ENCODE measurements around the gene FAT1.
"Not testable (repeated sequence)": the region's sequence is repeated elsewhere in the genome, so short reads cannot be mapped to it uniquely, and the experiment has no call there.

The FAT1 gene

DNA sequence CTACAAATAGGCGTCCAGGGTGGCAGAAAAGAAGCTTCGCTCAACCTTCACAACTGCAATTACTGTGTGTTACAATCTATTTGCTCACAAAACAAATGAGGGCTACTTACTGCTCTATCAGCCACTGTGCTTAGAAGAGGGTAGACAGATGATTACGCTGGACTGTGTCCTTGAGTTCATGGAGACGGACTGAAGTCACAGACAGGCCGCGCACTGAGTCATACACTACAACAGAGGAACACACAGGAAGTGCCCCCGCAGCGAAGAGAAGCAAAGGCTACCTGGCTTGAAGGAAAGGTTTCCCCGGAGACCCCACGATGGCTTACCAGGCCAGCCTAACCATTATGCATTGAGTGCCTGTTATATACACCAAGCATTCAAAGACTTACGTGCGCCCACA, 25.6 kb downstream of the FAT1 start:
- DNase-seq (ENCODE audit: low spot score) = no peak

DNA sequence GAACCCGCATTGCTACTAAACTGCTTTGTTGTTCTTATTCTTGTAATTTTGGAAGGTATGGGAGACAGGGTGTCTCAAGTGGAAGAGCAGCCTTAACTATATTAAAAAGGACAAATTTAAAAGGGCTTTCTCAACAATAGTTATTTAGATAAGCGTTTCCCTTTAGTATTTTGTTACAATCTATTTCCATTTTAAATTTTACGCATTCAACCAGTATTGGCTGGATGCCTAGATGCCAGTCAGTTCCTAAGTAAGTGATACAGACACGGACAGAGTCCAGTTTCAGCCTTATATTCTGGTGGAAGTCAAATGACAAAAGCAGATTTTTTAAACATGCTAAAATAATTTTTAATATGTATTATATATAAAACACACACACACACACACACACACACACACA, 28.3 kb downstream of the FAT1 start:
- DNase-seq (ENCODE audit: low spot score) = no peak

DNA sequence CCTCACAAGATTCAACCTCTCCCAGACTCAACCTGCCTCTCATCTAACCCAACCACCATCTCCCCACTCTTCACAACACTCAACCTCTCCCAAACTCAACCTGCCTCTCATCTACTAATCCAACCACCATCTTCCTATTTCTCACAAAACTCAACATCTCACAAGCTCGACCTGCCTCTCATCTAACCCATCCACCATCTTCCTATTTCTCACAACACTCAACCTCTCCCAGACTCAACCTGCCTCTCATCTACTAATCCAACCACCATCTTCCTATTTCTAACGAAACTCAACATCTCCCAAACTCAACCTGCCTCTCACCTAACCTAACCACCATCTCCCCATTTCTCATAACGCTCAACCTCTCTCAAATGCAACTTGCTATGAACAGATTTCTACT, 29.8 kb downstream of the FAT1 start:
- DNase-seq (ENCODE audit: low spot score) = no peak

DNA sequence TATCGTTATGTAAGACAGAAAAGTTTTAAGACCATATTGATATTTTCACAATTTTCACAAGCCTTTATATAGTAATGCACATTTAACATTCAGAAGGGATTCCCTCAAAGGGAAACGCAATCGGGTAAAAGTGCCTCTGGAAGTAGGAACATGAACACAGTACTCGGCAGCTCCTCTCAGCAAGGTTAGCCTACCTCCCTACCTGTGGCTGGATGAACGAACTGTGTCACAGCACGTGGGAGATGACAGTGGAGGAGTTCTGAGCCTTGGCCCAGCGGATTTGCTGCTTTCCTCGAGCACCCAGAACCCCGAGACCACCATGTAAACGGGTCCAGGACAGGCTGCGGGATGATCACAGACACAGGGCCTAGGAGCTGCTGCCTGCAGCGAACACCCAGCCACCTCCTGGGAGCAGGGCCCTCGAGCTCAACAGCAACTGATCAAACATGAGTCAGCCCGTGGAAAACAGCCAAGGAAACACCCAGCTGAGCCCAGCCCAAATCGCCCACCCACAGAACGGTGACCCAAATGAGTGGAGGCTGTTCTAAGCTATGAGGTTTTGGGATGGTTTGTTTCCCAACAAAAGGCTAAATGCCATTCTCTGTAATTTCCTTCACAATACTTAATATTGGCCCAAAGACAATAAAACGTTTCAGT, 30.4 kb downstream of the FAT1 start:
- peak; percentile 92 for DNase-seq (ENCODE audit: low spot score)

DNA sequence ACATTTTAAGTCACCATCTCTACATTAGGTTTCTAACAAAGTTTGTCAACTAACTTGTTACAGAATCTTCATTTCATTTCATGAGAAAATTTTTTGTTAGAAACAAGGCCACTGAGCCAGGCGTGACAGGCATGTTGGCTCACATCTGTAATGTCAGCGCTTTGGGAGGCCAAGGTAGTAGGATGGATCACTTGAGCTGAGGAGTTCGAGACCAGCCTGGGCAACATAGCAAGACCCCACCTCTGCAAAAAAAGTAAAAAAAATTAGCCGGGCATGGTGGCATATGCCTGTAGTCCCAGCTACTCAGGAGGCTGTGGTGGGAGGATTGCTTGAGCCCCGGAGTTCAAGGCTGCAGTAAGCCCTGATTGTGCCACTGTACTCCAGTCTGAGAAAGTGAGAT, 32.3 kb downstream of the FAT1 start:
- no peak for DNase-seq (ENCODE audit: low spot score)

DNA sequence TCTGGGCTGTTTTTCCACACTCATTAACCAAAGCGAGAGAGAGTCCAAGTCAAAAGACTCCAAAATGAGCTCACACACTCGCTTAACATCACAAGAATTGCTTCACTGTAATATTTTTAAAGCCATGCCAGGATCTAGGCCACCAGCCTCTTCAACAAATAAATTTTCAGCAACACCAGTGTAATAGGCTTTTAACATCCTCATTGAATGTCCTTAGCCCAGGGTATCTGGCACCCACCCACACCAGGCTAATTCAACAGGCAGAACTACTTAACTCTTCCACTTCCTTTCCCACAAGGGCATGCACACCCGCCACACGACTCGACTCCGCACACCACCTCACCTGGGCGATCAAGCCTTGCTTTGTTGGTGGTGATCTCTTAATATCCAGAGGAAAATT, 34.2 kb downstream of the FAT1 start:
- DNase-seq (ENCODE audit: low spot score) = no peak

DNA sequence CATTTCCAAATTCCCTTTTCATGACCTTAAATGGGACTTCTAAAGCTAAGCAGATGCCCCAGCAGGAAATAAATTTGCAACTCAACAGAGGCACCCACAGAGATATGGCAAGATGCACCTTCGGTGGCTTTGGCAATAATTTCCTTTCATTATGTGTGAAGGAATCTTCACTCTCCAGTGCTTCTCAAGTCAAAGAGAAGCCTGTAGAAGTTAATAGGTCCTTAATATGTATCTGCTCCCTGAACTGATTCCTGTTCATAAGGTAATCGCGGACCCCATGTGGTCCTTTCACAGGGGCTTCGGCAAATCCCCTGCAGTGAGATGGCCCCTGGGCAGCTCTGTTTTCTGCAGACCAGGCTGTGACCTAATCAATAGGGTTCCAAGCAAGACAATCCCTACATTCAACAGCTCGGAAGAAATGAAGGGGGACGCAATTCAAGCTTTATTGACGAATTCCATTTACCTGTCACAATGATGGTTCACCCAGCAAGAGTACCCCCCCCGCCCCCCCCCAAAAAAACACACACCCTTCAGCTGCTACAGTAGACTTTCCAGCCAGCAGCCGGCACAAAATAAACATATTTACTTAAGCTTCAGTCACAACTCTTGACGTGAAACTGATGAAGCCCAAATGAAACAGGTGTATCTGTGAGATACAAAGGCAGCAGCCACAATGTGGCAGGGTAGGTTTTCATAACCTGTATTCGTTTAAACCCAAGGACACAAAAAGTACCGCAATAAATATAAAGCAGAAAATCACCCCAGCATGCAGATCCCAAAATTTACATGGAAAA, 35.3 kb downstream of the FAT1 start:
- no peak for DNase-seq (ENCODE audit: low spot score)

DNA sequence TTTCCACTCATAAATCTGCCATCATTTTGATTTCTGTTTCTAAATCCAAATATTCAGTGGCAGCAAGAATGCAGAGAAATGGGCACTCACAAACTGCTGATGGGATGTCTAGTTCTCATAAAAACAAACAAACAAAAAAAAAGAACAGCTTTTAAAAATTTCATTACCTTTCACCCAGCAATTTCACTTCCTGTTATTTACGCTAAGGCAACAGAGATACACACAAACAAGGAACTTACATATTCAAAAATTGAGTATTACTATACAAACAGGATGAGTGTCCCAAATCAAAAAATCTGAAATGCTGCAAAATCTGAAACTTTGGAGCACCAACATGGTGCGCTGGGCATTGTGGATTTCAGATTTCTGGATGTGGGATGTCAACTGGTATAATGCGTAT, 36.4 kb downstream of the FAT1 start:
- DNase-seq (ENCODE audit: low spot score) = no peak

DNA sequence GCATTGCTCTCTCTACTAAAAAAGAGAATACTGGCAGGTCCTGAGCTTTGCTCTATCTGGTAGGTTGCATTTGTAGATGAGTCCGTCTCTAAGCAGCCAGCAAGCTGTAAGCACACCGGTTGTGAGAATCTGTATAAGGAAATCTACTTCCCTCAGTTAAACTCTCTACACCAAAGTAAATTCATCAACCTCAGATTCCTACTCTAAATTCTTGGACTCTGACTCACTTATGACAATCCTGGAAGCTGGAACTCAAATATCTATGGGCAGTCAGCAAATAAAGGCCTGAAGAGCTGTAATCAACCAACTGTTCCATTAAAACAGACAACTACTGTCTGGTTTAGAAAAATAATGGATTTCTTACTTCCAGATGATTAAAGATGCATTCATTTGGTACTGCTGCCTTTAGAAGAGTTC, 37.9 kb downstream of the FAT1 start:
- DNase-seq (ENCODE audit: low spot score) = peak; percentile 72

DNA sequence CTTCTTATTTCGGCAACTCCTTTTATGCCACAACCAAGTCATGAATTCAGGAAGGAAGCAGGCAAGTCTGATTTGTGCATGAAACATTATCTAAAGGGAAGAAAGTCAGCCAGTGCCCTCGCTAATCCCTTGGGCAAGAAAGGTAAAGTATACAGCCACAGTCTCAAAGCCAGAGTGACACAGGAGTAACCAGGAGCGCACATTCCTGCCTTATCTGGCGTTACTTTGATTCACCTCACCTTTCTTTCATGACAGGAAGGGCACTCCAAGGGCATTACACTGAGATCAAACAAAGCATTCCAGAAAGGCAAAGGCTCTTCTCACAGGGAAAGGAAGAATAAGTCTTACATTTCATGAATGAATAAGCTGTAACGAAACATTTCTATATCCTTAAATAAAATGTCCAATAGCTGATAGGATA, 38.8 kb downstream of the FAT1 start:
- DNase-seq (ENCODE audit: low spot score) = no peak

DNA sequence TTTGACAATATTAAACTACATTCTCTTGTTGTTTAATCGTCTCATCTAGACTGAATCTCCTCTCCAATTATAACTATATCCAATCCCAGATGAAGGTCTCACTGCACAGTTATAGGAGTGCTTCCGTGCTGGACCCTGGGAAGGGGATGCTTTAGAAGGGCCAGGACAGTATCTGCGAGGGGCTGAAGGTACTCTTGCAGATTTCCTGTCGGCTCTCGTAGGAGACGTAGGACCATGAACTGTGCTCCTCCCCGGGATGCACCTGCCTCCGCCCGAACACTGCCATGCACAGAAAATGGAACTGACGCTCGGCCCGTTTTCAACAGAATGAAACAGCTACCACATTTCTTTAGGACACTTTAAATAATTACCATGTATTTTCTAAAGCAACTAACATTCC, 39.4 kb downstream of the FAT1 start:
- no peak for DNase-seq (ENCODE audit: low spot score)

DNA sequence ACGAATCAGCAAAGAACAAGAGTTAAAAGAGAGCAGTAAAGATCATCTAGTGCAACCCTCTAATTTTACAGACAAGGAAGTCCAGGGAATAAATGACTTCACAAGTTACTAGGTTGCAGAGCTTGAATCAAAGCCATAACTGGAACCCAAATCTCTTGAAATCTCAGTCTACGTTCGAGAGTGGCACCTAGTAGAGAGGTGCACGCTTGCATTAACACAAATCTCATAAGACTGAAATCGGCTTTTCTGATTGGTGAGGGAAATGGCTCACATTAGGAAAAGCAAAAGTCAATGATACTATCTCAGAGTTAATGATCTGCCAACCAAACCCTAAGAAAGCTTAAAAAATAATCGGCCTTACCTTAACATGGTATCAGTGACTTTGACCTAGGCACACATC, 43.0 kb downstream of the FAT1 start:
- DNase-seq (ENCODE audit: low spot score) = no peak

DNA sequence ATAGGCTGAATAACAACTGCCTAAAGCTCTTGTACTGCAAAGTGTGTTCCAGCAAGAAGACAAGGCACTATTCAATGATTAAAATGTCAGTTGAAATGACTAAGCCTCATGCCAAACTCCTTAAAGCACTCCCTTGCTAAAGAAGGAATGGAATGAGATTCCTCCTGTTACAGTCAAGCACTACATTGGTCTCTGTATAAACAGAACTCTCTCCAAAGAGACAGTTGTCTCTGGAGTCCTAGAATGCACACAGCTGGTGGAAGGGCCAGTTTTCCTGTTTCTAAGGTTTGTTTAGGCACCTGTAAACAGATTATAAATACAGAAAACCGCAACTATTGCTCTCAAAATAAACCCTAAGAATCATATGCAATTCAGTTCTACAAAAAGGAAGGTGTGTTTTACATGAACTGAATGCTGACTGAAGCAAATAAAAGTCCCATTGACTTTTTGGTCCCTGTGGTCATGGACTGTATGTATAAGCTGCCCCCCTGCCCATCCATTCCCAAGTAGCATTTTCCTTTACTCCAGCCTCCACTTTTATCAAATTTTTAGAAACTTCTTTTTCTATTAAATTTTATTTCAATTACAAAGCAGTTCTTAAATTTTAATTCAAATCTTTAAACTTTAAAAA, 47.0 kb downstream of the FAT1 start:
- peak; percentile 66 for DNase-seq (ENCODE audit: low spot score)

DNA sequence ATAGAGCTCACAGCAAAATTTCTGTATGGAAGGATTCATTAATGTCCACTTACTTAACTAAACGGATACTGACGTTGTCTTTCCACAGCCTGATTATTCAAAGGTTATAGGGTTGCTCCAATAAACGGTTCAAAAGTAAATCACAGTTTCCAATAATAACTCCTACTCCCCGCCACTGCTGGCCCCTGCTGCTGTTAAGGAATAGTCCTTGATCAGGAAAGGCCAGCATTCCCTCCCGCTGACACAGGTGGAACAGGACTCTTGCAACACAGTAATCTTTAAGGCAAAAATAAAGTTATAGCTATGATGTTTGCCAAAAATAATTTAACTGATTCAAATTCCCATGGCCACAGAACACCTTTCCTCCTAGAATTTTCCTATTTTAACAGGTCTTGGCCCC, 53.9 kb downstream of the FAT1 start:
- no peak for DNase-seq (ENCODE audit: low spot score)

DNA sequence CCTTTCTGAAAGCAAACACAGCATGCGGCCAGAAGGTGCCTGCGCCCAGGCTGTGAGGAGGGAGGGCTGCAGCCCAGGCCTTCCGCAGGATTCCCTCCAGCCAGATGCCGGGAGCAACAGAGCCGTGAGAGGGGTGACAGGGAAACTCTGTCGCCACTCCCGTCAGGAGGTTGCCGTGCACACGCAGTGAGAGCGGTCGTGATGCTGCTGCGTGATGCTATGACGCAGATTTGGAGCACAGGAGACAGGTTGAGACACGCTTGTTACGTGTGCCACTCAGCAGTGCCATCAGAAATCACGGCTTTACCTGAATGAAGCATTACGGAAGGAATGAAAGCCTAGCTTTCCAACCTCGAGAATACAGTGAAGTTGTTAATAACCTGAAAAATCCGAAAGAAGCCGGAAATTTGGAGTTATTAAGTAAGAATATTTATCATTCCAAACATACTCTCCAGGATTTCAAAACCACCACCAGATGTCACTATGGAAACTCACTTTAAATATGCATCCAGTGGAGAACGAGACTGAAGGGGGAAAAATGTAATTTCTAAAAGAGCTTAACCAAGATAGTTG, 54.4 kb downstream of the FAT1 start:
- DNase-seq (ENCODE audit: low spot score) = peak; percentile 68

DNA sequence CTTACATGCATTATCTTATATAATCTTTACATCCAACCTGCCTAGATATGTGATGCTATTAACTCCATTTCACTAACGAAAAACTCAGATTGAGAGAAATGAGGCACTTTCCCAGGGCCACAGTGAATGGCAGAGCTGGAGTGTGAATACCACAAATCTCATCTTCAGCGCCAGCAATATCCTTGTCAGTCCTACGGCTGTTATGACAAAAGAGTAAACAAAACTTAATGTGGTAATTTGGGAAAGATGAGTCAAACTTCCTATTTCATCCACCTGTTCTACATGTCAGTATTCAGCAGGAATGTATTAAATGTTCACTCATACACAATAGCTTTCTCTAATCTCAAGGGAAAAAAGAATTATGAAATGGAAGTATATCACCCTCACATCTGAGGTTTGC, 56.9 kb downstream of the FAT1 start:
- DNase-seq (ENCODE audit: low spot score) = no peak

DNA sequence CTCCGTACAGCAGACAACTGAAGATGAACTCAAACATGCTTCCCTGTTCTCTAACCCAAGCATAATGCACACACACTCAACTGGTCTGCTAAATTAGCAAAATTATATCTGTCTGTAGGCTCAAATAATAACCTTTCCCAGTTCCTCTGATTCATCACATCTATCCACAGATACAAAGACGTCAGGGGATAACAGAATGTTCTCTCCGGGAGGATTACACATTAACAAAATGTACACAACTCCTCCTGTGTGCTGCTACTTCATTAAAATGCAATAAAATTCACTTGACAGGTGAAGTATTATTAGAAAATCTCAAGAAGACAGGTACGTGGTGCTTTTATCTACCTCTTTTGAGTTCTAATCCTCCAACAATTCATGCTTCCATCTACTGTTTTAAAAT, 57.4 kb downstream of the FAT1 start:
- no peak for DNase-seq (ENCODE audit: low spot score)

DNA sequence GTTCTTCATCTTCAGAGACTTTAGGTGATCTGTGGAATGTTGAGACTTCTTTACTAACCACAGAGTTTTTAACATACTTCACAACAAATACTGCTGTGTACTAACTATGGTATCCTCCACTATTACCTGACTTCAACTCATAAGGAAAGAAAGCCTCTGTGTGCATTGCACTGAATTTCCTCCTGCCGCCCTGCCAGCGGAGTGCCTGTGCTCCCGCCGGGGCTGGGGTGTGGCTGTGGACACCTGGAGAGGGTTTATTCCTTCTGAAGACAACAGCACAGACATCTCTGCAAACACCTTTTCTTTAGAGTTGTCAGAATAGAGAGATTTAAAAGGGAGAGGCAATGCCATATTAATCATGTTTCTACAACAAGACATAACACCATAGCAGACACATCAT, 63.3 kb downstream of the FAT1 start:
- no peak for DNase-seq (ENCODE audit: low spot score)

DNA sequence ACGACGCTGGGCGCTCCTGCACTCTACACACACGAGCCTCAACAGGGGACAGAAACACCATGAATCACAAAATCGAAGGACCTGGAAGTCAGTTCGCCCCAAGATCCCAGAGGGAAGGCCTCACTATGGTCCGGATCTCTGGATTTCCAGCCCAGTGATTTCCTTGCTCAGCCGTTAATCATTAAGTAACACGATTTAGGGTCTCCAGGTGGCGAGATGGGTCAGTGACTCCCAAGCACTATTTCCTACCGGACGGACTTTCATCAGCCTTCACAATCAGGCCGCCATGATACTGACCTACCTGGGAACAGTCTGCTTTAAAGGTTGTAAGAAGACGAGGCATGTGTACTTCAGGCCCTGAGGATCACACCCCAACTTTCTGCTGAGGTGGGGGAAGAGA, 63.7 kb downstream of the FAT1 start:
- no peak for DNase-seq (ENCODE audit: low spot score)

DNA sequence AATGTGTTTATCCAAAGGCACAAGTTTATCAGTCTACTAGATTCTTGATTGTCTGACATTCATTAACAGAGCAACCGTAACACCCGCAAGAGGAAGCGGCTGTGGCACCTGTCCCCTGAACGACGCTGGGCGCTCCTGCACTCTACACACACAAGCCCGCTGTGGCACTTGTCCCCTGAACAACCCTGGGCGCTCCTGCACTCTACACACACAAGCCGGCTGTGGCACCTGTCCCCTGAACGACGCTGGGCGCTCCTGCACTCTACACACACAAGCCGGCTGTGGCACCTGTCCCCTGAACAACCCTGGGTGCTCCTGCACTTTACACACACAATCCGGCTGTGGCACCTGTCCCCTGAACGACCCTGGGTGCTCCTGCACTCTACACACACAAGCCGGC, 64.2 kb downstream of the FAT1 start:
- DNase-seq (ENCODE audit: low spot score) = not testable (repeated sequence)

DNA sequence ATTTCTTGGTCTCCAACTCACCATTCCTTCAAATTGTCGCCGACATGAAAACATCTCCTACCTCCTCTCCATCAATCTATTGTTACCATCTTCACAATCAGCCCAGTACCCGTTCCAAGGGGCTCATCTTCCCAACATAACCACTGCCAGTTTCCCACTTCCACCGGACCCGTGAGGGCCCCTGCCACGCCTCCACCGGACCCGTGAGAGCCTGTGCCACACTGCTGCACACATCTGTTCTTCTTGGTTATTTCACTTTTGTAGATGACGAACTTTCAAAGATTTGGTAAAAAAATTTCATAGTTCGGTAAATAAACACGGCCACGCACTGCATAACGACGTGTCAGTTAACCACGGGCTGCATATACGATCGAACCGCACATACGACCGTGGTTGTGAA, 65.0 kb downstream of the FAT1 start:
- no peak for DNase-seq (ENCODE audit: low spot score)

DNA sequence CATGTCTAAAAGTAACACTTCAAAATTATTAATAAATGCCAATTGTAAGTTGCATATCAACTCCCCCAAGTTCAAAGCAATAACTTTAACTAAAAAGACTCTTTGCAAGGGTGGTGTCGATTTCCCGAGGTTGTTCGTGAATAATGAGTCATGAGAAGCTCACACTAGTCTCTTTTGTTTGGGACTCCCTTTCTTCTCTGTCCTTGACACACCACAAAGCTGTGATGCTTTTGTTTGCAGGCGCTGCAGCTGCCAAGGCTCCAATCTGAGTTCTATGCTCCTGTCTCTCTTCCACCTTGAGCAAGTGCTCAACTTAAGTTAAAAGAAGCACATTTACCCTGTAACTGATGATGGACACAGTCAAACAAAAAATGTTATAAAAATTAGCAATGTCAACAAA, 65.9 kb downstream of the FAT1 start:
- DNase-seq (ENCODE audit: low spot score) = no peak

DNA sequence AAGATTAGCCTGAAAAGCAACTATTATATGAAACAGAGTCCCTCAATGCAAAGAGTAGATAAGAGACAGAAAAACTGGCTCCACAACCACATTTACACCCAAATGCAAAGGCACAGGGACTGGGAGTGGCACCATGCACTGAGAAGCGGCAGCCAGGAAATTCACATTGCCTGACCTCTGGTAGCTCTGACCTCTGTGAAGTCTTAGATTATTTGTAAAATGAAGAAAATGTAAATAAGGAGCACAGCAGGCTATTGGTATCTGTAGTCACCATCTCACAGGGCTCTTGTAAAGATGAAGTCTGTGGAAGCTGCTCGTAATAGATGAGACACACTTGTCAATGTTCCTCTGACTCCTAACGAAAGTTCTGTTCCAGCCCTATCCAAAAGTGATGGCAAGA, 69.7 kb downstream of the FAT1 start:
- no peak for DNase-seq (ENCODE audit: low spot score)

All from GM03348 (cell line).